Smooth muscle cell (in vitro differentiated cells): ENCODE results near the gene NCOA1. TPM values are rescaled to one million over a fixed set of nuclear protein-coding genes. Genes with fewer than 3 reads are reported as not detected.

Experiments used
- DNase-seq: peaks from one replicate; lab custom pipeline; 2025; ENCODE audit not compliant: unreplicated experiment; lab: John Stamatoyannopoulos, UW
- H2AFZ ChIP-seq: fragments of 200-600 bp; sonication (generic); 2 replicates; pipeline ENCODE4 v1.6.0; 2016; ENCODE audit warnings: antibody characterized with exemption, low read depth, mild to moderate bottlenecking
- H3F3A ChIP-seq: fragments of 200-600 bp; sonication (generic); 2 replicates; pipeline ENCODE4 v1.6.0; 2017; ENCODE audit warnings: antibody characterized with exemption, low read depth
- H3K27ac ChIP-seq: fragments of 200-600 bp; sonication (generic); 2 replicates; pipeline ENCODE4 v1.5.1; 2016; ENCODE audit warnings: low read depth, mild to moderate bottlenecking
- H3K27me3 ChIP-seq: fragments of 200-600 bp; sonication (generic); 2 replicates; pipeline ENCODE4 v1.6.1; 2016; ENCODE audit warnings: low read depth, mild to moderate bottlenecking
- H3K36me3 ChIP-seq: fragments of 200-600 bp; sonication (generic); 2 replicates; pipeline ENCODE4 v1.5.1; 2016; ENCODE audit warnings: low read depth
- H3K4me1 ChIP-seq: fragments of 200-600 bp; sonication (generic); 2 replicates; pipeline ENCODE4 v1.5.1; 2016; ENCODE audit warnings: low read depth
- H3K4me2 ChIP-seq: fragments of 200-600 bp; sonication (generic); 2 replicates; pipeline ENCODE4 v1.6.0; 2016; ENCODE audit warnings: mild to moderate bottlenecking
- H3K4me3 ChIP-seq: fragments of 200-600 bp; sonication (generic); 2 replicates; pipeline ENCODE4 v1.5.1; 2016; ENCODE audit warnings: mild to moderate bottlenecking
- H3K79me2 ChIP-seq: fragments of 200-600 bp; sonication (generic); 2 replicates; pipeline ENCODE4 v1.6.0; 2016; ENCODE audit warnings: low read depth, mild to moderate bottlenecking
- H3K9ac ChIP-seq: fragments of 200-600 bp; sonication (generic); 2 replicates; pipeline ENCODE4 v1.6.0; 2016; ENCODE audit warnings: low read depth
- H3K9me3 ChIP-seq: fragments of 200-600 bp; sonication (generic); replicated peaks from 2 replicates; pipeline ENCODE4 v1.5.1; 2016; ENCODE audit warnings: low read depth
- H4K20me1 ChIP-seq: fragments of 200-600 bp; sonication (generic); 2 replicates; pipeline ENCODE4 v1.6.0; 2016; ENCODE audit warnings: low read depth
- WGBS: methylation state at CpG from one replicate; pipeline ENCODE4 v1.1.7; 2016; ENCODE audit warnings: low lambda C conversion rate; 5-methylcytosine and 5-hydroxymethylcytosine counted together
- polyA plus RNA-seq: library from polyadenylated mRNA; unstranded; fragments of >200 nt; fragmentation: Nextera tagmentation; extraction: Ambion mirVana; gene quantifications from 2 replicates; pipeline ENCODE4 v1.2.1, GENCODE V29; 2016
- total RNA-seq: library from RNA; depleted of rRNA; stranded (reverse); fragments of >200 nt; gene quantifications from 2 replicates; pipeline ENCODE4 v1.2.3, GENCODE V29; 2014
- TF ChIP-seq, protein P1 (sequence below): fragments of 200-600 bp; sonication (generic); IDR thresholded peaks from 2 replicates; pipeline ENCODE4 v1.5.1; 2017; ENCODE audit warnings: borderline replicate concordance, mild to moderate bottlenecking, antibody characterized with exemption; ENCODE audit not compliant: insufficient read depth, poor library complexity, severe bottlenecking

NCOA1 gene
- total and polyA plus RNA-seq, 2 experiments from 2014 or later: 8.5 to 21.0 TPM

DNA sequence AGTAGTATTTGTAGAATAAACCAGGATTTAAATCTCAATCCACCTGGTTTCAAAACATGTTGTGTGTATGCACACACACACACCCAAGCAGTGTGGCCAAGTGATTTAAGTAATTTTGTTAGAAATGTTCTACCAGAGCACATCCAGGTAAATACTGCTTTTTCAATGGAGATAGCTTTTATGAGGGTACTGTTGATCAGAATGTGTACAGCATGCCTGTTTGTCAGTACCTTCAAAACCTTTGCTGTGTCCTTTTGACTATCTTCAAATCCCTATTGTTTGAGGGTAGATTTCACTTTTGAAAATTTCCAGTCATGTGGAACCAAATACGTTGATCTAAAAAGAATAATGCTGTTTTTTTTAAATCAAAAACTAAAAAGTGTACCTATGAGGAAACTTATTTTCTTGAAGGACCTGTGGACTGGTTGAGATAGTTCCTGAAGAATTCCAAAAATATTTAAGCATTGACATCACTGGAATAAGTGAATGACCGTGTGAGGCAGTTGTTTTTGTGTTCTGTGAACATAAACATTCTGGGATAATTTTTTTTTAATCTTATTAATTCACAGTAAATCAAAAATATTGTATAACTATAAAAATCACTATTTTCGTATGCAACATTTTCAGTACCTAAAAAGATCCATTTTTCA, 231.2 kb downstream of the NCOA1 start:
- Histone ChIP-seq H3K27ac (no peak overlapping the region), H4K20me1 (no peaks in the 10 kb centered on the region), H3K9ac (no peak overlapping the region), H3K4me1 (peaks cover 12% of the 10 kb centered on the region), H2AFZ (no peak overlapping the region), H3K9me3 (no peaks in the 10 kb centered on the region), H3K4me3 (no peak overlapping the region), H3K4me2 (no peak overlapping the region), H3K27me3 (no peaks in the 10 kb centered on the region), H3K79me2 (no peaks in the 10 kb centered on the region), H3F3A (no peaks in the 10 kb centered on the region), H3K36me3 (peaks cover 6% of the 10 kb centered on the region)
- DNase-seq: no peak
- TF ChIP-seq, protein P1, sequence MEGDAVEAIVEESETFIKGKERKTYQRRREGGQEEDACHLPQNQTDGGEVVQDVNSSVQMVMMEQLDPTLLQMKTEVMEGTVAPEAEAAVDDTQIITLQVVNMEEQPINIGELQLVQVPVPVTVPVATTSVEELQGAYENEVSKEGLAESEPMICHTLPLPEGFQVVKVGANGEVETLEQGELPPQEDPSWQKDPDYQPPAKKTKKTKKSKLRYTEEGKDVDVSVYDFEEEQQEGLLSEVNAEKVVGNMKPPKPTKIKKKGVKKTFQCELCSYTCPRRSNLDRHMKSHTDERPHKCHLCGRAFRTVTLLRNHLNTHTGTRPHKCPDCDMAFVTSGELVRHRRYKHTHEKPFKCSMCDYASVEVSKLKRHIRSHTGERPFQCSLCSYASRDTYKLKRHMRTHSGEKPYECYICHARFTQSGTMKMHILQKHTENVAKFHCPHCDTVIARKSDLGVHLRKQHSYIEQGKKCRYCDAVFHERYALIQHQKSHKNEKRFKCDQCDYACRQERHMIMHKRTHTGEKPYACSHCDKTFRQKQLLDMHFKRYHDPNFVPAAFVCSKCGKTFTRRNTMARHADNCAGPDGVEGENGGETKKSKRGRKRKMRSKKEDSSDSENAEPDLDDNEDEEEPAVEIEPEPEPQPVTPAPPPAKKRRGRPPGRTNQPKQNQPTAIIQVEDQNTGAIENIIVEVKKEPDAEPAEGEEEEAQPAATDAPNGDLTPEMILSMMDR: no peak
- WGBS: 79% methylated on average over 3 of the region's 3 CpGs

DNA sequence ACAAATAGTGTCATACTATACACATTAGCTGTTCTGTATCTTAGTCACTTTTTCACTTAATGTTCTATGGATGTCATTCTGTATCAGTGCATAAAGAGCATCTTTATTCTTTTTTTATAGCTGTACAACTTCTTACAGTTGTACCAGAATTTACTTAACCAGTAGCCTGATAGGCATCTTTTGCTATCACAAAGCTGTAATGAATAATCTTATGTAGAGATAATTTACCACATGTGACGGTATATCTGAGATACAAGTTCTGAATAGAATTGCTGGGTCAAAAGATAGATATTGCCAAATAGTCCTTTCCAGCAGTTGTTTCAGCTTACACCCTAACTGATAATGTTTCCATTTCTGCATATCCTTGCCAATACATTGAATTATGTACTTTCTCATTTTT, 232.1 kb downstream of the NCOA1 start:
- Histone ChIP-seq H3K4me2 (no peak overlapping the region), H4K20me1 (no peaks in the 10 kb centered on the region), H3K4me1 (peaks cover 12% of the 10 kb centered on the region), H3K9ac (no peak overlapping the region), H3K4me3 (no peak overlapping the region), H3K9me3 (no peaks in the 10 kb centered on the region), H3K36me3 (peaks cover 4% of the 10 kb centered on the region), H3K27me3 (no peaks in the 10 kb centered on the region), H2AFZ (no peak overlapping the region), H3K27ac (no peak overlapping the region), H3K79me2 (no peaks in the 10 kb centered on the region), H3F3A (no peaks in the 10 kb centered on the region)
- DNase-seq: no peak
- WGBS: 93% methylated on average over 1 of the region's 1 CpG
- TF ChIP-seq, protein P1: no peak

DNA sequence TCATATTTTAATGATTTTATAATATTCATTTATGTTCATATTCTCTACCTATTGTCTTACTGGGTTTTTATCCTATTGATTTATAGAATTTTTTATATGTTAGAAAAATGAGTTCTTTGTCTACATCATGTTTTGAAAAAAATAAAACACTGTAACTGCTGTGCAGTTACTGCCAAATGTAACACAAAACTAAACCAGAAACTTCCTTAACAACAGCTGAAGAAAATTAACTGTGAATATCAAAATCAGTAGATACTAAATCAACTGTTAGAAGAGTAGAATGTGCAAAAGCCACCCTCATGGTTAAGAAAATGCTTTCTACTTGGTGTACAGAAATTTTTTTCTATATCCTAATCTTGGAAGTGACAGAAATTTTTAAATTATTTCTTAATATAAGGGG, 232.6 kb downstream of the NCOA1 start:
- no peak overlapping the region for H2AFZ ChIP-seq
- no peak overlapping the region for H3K4me3 ChIP-seq
- H3K9me3 ChIP-seq: no peaks in the 10 kb centered on the region
- TF ChIP-seq, protein P1: no peak
- H3K4me2 ChIP-seq: no peak overlapping the region
- no peaks in the 10 kb centered on the region for H3F3A ChIP-seq
- no peak overlapping the region for H3K9ac ChIP-seq
- H3K27me3 ChIP-seq: no peaks in the 10 kb centered on the region
- DNase-seq: no peak
- no peak overlapping the region for H3K27ac ChIP-seq
- no peaks in the 10 kb centered on the region for H3K79me2 ChIP-seq
- no peaks in the 10 kb centered on the region for H4K20me1 ChIP-seq
- peaks cover 12% of the 10 kb centered on the region for H3K4me1 ChIP-seq
- peaks cover 2% of the 10 kb centered on the region for H3K36me3 ChIP-seq

DNA sequence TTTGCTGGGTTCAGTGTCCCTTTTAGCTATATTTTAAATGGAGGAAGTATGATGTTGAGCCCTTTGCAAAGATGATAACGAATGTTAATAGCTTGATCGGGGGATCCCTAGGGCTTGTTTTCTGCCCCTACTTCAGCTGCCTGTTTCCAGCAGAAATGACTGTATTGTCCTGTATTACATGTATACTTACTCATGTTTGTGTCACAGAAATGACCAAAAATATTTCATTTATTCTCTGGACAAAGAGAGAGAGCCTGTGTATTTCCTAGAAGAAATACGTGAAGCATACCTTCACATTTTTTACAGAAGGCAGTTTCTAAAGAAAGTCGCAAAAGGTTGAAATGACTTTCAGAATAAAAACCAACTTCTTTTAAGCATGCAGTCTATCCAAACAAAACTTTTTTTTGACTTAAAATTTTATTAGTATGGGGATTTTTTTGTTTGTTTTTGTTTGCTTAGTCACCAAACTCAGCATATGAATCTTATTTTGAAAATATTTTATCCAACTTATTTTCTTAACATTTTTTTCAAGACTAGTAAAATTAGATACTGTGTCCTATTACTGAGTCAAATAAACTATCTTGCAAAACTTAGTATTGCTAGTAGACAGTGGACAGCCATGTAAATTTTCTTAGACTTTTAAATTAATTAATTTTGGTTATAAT, 233.2 kb downstream of the NCOA1 start:
- Histone ChIP-seq H3K27me3 (no peaks in the 10 kb centered on the region), H3F3A (no peaks in the 10 kb centered on the region), H3K36me3 (peaks cover 6% of the 10 kb centered on the region), H2AFZ (no peak overlapping the region), H4K20me1 (no peaks in the 10 kb centered on the region), H3K9me3 (no peaks in the 10 kb centered on the region), H3K4me2 (no peak overlapping the region), H3K9ac (no peak overlapping the region), H3K79me2 (no peaks in the 10 kb centered on the region), H3K4me1 (peaks cover 12% of the 10 kb centered on the region), H3K4me3 (no peak overlapping the region), H3K27ac (no peak overlapping the region)
- TF ChIP-seq, protein P1: no peak
- no peak for DNase-seq
- WGBS: 93% methylated on average over 4 of the region's 4 CpGs
